SK-N-SH treated with all-trans-retinoic acid at 6 μM for 48 hours (cell line): ENCODE measurements around the gene ZNF695.
"Not testable (repeated sequence)": the region's sequence is repeated elsewhere in the genome, so short reads cannot be mapped to it uniquely, and the experiment has no call there.

Experiments used
- ATAC-seq: fragments of 200-7000 bp; cut with Tn5 transposase; 3 replicates; pipeline ENCODE4 v1.9.1; 2020; ENCODE audit warnings: mild to moderate bottlenecking, moderate library complexity
- ARNTL ChIP-seq: fragments of 450-650 bp; formaldehyde crosslinking; IDR thresholded peaks from 2 replicates; pipeline ENCODE4 v1.5.0; 2020; ENCODE audit warnings: low read depth, mild to moderate bottlenecking, moderate library complexity, borderline replicate concordance
- CSDC2 ChIP-seq: fragments of 250-450 bp; sonication (Bioruptor Pico); IDR thresholded peaks from 2 replicates; pipeline ENCODE4 v1.5.0; 2020; ENCODE audit warnings: mild to moderate bottlenecking, moderate library complexity
- ESRRG ChIP-seq: fragments of 250-450 bp; sonication (Bioruptor Pico); IDR thresholded peaks from 2 replicates; pipeline ENCODE4 v1.6.1; 2021; ENCODE audit warnings: mild to moderate bottlenecking
- GLIS3 ChIP-seq: fragments of 250-450 bp; sonication (Bioruptor Pico); IDR thresholded peaks from 2 replicates; pipeline ENCODE4 v1.5.0; 2020; ENCODE audit warnings: mild to moderate bottlenecking, moderate library complexity
- OSR1 ChIP-seq: fragments of 250-450 bp; sonication (Bioruptor Pico); IDR thresholded peaks from 2 replicates; pipeline ENCODE4 v1.8.0; 2022; ENCODE audit warnings: moderate library complexity, mild to moderate bottlenecking, inconsistent platforms
- POU6F1 ChIP-seq: fragments of 250-450 bp; sonication (Bioruptor Pico); IDR thresholded peaks from 2 replicates; pipeline ENCODE4 v1.8.0; 2021; ENCODE audit warnings: low read depth, mild to moderate bottlenecking, moderate library complexity, borderline replicate concordance
- PPARA ChIP-seq: fragments of 250-450 bp; sonication (Bioruptor Pico); IDR thresholded peaks from 2 replicates; pipeline ENCODE4 v1.5.0; 2020; ENCODE audit warnings: mild to moderate bottlenecking, borderline replicate concordance
- RARB ChIP-seq: fragments of 250-450 bp; sonication (Bioruptor Pico); IDR thresholded peaks from 2 replicates; pipeline ENCODE4 v1.8.0; 2021; ENCODE audit warnings: mild to moderate bottlenecking, moderate library complexity
- SNAI2 ChIP-seq: fragments of 250-450 bp; sonication (Bioruptor Pico); IDR thresholded peaks from 2 replicates; pipeline ENCODE4 v1.5.0; 2020; ENCODE audit warnings: mild to moderate bottlenecking, moderate library complexity
- TOX ChIP-seq: fragments of 250-450 bp; sonication (Bioruptor Pico); IDR thresholded peaks from 2 replicates; pipeline ENCODE4 v1.8.0; 2021; ENCODE audit warnings: mild to moderate bottlenecking, moderate library complexity, borderline replicate concordance
- TSHZ2 ChIP-seq: fragments of 250-450 bp; sonication (Bioruptor Pico); IDR thresholded peaks from 2 replicates; pipeline ENCODE4 v1.5.0; 2020; ENCODE audit warnings: mild to moderate bottlenecking, moderate library complexity
- ZC3H10 ChIP-seq: fragments of 250-450 bp; sonication (Bioruptor Pico); IDR thresholded peaks from 2 replicates; pipeline ENCODE4 v1.5.1; 2021; ENCODE audit warnings: mild to moderate bottlenecking, moderate library complexity
- ZFP3 ChIP-seq: fragments of 250-450 bp; sonication (Bioruptor Pico); IDR thresholded peaks from 2 replicates; pipeline ENCODE4 v1.5.0; 2020; ENCODE audit warnings: mild to moderate bottlenecking, moderate library complexity
- ZFP30 ChIP-seq: fragments of 450-650 bp; formaldehyde crosslinking; IDR thresholded peaks from 2 replicates; pipeline ENCODE4 v1.5.0; 2022; ENCODE audit warnings: mild to moderate bottlenecking, moderate library complexity
- ZNF70 ChIP-seq: fragments of 450-650 bp; formaldehyde crosslinking; IDR thresholded peaks from 2 replicates; pipeline ENCODE4 v1.5.0; 2020; ENCODE audit warnings: mild to moderate bottlenecking, moderate library complexity
- ZNF8 ChIP-seq: fragments of 450-650 bp; formaldehyde crosslinking; IDR thresholded peaks from 2 replicates; pipeline ENCODE4 v1.5.0; 2020; ENCODE audit warnings: mild to moderate bottlenecking, moderate library complexity
- TF ChIP-seq, protein P1 (sequence below): fragments of 250-450 bp; sonication (Bioruptor Pico); IDR thresholded peaks from 2 replicates; pipeline ENCODE4 v1.5.1; 2021; ENCODE audit warnings: mild to moderate bottlenecking, moderate library complexity
- TF ChIP-seq, protein P2 (sequence below): fragments of 250-450 bp; sonication (Bioruptor Pico); IDR thresholded peaks from 2 replicates; pipeline ENCODE4 v1.5.1; 2020; ENCODE audit warnings: low read depth, mild to moderate bottlenecking, moderate library complexity

The ZNF695 gene

GRCh38 chr1:247043406-247043805, 35.5 kb upstream of the ZNF695 start (continued):
- TF ChIP-seq POU6F1 (CRISPR knock-in tag): no peak

- no peak for ATAC-seq
Measured at GRCh38 chr1:247037511-247038320, 29.9 kb upstream of the ZNF695 start.

DNA sequence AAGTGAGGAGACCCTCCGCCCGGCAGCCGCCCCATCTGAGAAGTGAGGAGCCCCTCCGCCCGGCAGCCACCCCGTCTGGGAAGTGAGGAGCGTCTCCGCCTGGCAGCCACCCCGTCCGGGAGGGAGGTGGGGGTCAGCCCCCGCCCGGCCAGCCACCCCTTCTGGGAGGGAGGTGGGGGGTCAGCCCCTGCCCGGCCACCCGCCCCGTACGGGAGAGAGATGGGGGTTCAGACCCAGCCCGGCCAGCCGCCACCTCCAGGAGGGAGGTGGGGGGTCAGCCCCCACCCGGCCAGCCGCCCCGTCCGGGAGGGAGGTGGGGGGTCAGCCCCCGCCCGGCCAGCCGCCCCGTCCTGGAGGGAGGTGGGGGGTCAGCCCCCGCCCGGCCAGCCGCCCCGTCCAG, 24.4 kb upstream of the ZNF695 start:
- ATAC-seq: not testable (repeated sequence)

More at GRCh38 chr1:247037511-247038320, 29.9 kb upstream of the ZNF695 start:
- TF ChIP-seq ZNF8: no peak
- no peak for TF ChIP-seq GLIS3 (CRISPR knock-in tag)
- TF ChIP-seq SNAI2: no peak
- no peak for TF ChIP-seq RARB (CRISPR knock-in tag)
- TF ChIP-seq ESRRG (CRISPR knock-in tag): no peak
- no peak for TF ChIP-seq ZFP3 (CRISPR knock-in tag)
- no peak for TF ChIP-seq ARNTL
- TF ChIP-seq ZFP30: no peak
- TF ChIP-seq ZC3H10: no peak
- TF ChIP-seq ZNF70 (CRISPR knock-in tag): no peak
- no peak for TF ChIP-seq TOX
- TF ChIP-seq PPARA (CRISPR knock-in tag): no peak
- TF ChIP-seq, protein P1, sequence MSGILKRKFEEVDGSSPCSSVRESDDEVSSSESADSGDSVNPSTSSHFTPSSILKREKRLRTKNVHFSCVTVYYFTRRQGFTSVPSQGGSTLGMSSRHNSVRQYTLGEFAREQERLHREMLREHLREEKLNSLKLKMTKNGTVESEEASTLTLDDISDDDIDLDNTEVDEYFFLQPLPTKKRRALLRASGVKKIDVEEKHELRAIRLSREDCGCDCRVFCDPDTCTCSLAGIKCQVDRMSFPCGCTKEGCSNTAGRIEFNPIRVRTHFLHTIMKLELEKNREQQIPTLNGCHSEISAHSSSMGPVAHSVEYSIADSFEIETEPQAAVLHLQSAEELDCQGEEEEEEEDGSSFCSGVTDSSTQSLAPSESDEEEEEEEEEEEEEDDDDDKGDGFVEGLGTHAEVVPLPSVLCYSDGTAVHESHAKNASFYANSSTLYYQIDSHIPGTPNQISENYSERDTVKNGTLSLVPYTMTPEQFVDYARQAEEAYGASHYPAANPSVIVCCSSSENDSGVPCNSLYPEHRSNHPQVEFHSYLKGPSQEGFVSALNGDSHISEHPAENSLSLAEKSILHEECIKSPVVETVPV: no peak
- TF ChIP-seq TSHZ2 (CRISPR knock-in tag): no peak
- no peak for TF ChIP-seq OSR1 (CRISPR knock-in tag)
- TF ChIP-seq CSDC2 (CRISPR knock-in tag): no peak
- TF ChIP-seq POU6F1 (CRISPR knock-in tag): no peak
- TF ChIP-seq, all 23 proteins: peak for 0

- not testable (repeated sequence) for ATAC-seq
Measured at GRCh38 chr1:247024658-247025057, 16.8 kb upstream of the ZNF695 start.

DNA sequence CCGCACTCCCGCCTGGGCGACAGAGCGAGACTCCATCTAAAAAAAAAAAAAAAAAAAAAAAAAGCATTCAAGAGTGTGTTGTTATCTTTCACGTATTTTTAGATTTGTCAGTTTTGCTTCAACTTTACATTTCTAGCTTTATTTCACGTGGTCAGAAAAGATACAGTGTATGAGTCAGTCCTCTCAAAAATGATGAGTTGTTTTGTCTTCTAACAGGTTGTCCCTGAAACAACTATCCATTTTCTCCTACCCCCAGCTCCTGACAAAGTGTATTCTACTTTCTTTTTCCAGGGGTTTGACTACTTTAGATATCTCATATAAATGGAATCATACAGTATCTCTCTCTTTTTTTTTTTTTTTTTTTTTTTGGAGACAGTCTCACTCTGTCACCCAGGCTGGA, 5.5 kb upstream of the ZNF695 start:
- TF ChIP-seq, protein P1: no peak
- TF ChIP-seq ZFP30 (no peak), SNAI2 (no peak), ESRRG (CRISPR knock-in tag) (no peak), OSR1 (CRISPR knock-in tag) (no peak), RARB (CRISPR knock-in tag) (no peak), GLIS3 (CRISPR knock-in tag) (no peak), TSHZ2 (CRISPR knock-in tag) (no peak), ZNF8 (no peak)
- TF ChIP-seq, protein P2, sequence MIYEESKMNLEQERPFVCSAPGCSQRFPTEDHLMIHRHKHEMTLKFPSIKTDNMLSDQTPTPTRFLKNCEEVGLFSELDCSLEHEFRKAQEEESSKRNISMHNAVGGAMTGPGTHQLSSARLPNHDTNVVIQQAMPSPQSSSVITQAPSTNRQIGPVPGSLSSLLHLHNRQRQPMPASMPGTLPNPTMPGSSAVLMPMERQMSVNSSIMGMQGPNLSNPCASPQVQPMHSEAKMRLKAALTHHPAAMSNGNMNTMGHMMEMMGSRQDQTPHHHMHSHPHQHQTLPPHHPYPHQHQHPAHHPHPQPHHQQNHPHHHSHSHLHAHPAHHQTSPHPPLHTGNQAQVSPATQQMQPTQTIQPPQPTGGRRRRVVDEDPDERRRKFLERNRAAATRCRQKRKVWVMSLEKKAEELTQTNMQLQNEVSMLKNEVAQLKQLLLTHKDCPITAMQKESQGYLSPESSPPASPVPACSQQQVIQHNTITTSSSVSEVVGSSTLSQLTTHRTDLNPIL (CRISPR knock-in tag): no peak
- ATAC-seq: no peak
